HG03575 (cell line): Measurements from ENCODE around the gene TTC39B.

ENCODE experiments used
- ATAC-seq: cut with Tn5 transposase; IDR thresholded peaks from one replicate; pipeline ENCODE4 v1.9.1; 2021; ENCODE audit not compliant: unreplicated experiment, insufficient number of reproducible peaks, low FRiP score; ENCODE audit errors: extremely low read depth

The TTC39B gene

GRCh38 chr9:15115041-15115440 is 192.0 kb downstream of the TTC39B start:
- no peak for ATAC-seq
